Measurements from ENCODE around the gene MTERF4.
"Not testable (repeated sequence)": the region's sequence is repeated elsewhere in the genome, so short reads cannot be mapped to it uniquely, and the experiment has no call there.

MTERF4 gene

DNA sequence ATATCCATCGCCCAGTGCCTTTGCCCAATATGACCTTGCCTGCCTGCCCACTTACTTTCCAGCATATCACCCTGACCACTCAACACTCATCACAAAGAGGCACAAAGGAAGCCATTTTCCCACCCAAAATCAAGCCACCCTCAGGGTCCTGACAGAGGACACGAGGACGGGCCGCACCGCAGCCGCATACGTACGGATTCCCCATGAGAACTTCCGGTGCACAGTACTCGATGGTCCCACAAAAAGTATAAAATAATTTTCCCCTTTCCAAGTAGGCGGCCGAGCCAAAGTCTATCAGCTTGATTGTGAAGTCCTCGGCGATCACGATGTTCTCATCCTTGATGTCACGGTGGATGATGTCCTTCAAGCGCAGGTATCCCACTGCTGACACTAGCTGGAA lies 10.0 kb upstream of the MTERF4 start:
- no peak overlapping the region for H3K4me3 ChIP-seq (ENCODE audit: low read depth, low read length)

DNA sequence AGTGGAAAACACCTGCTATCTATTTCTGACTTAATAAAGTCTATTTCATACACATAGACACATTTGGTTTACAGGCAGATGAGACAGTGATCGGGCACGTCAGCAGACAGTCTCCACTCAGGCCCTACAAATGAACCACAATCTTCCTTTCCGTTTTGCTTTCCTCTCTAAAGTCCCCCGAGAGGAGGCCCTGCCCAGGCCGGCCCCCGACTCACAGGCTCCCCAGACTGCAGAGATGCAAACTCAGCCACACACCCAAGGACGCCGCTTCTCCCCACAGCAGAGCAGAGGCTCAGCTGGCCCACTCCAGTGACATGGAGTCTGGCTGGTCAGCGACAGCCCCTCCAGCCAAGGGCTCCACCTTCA lies 9.3 kb upstream of the MTERF4 start:
- H3K4me3 ChIP-seq (ENCODE audit: low read depth, low read length), result no peak overlapping the region

GRCh38 chr2:241110607-241111439 lies 8.7 kb upstream of the MTERF4 start:
- no peak overlapping the region for H3K4me3 ChIP-seq (ENCODE audit: low read depth, low read length)

- H3K4me3 ChIP-seq (ENCODE audit: low read depth, low read length), result no peak overlapping the region
These were observed 8.1 kb upstream of the MTERF4 start for GRCh38 chr2:241110089-241110606.

DNA sequence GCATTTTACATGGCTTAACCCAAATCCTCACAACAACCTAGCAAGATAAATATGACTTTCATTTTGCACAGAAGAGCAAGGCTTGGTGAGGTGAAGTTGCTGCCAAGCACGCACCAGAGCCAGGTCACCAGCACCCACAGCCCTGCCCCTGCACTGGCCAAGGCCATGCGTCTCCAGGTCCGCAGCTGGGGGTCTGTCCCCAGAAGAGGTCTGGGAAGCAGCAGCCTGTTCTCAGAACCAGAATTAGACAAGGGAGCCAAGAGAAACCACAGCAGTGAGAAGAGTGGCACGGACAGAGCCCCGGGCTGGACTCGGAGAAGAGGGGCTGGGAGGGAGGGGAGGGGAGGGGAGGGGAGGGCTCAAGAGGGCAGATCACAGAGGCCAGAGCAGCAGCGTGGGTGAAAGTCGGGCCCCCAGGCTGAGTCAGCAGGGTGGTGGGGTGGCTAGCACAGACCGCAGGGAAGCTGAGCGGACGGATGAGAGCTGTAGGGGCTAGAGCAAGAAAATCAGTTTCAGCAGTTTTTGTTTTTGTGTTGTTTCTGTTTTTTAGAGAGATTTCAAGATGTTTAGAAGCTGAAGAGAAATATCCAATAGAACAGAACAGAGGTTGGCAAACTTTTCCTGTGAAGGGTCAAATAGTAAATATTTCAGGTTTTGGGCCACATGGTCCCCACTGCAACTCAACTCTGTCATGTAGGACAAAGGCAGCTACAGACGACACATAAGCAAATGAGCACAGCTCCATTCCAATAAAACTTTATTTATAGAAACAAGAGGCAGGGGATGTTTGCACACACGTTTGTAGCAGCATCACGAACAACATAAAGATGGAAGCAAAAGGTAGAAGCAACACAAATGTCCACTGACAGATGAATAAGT lies 7.4 kb upstream of the MTERF4 start:
- H3K4me3 ChIP-seq (ENCODE audit: low read depth, low read length), result no peak overlapping the region

- no peak overlapping the region for H3K4me3 ChIP-seq (ENCODE audit: low read depth, low read length)
These were observed 6.5 kb upstream of the MTERF4 start for GRCh38 chr2:241108271-241109209.

DNA sequence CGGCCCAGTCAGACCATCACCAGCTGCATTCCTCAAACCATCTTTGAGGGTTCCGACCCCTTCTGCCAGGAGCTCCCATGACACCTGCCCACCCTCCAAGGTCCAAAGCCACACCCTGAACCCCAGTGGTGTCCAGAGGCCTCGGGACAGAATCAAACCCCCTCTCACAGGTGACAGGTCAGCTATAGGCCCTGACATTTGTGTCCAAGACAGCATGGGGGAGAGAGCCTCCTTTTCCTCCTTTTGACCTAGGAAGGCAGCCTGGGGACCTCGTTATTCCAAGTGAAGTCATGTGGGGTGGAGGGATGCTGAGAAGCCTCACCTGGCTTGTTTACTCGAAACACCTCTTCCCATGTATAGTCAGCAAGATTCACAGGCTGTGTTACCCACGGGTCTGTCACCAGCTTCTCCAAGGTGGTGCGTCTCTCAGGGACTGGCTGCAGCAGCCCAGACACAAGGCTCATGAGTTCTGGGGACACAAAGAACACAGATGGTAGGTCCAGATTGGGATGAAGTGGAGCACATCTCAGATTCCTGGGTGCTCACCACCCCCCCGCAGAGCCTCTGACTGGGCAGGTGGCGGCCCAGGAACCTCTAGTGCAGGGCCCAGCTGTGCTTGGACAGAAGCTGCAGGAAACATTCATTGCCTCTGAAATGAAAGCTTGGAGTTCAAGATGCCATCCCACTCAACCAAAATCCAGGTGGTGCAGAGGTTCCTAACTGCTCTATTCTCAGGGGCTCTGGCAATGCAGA lies 5.1 kb upstream of the MTERF4 start:
- H3K4me3 ChIP-seq (ENCODE audit: low read depth, low read length), result no peak overlapping the region

DNA sequence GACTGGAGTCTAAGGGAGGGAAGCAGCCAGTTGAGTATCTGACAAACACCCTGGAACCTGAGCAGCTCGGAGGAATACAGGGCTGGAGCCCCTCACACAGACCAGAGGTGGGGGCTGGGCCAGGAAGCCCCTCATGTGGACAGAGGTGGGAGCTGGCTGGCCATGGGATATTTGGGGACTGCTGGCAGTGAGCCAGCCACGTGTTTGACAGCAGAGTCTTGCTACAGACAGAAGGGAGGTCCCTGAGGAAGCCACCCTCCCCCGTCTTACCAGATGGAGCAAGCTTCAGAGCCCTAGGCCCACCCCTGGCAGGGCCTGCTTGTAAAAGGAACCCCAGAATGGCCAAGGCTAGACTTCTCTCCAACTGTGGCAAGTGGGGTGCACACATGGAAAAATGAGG lies 3.6 kb upstream of the MTERF4 start:
- no peak overlapping the region for H3K4me3 ChIP-seq (ENCODE audit: low read depth, low read length)

DNA sequence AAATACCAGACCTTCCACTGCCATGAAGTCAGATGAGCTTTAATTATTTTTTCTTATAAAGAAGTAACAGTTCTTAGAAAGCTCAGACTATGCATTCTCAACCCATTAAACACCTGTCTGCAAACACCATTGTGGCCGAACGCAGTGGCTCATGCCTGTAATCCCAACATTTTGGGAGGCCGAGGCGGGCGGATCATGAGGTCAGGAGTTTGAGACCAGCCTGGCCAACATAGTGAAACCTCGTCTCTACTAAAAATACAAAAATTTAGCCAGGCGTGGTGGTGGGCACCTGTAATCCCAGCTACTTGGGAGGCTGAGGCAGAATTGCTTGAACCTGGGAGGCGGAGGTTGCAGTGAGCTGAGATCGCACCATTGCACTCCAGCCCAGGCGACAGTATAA lies 2.5 kb upstream of the MTERF4 start:
- H3K4me3 ChIP-seq (ENCODE audit: low read depth, low read length), result not testable (repeated sequence)

DNA sequence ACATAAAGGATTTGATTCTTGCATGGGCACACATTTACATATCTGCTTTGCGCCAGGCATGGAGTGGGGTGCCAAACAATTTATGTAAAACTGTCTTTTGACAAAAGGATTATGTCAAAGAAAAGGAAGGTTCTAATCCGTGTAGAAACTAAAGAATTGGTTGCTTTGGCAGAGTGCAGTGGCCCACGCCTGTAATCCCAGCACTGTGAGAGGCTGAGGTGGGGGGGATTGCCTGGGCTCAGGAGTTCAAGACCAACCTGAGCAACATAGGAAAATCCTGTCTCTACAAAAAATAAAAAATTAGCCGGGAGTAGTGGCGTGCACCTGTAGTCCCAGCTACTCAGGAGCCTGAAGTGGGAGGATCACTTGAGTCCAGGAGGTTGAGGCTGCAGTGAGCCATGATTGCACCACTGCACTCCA lies 1.1 kb upstream of the MTERF4 start:
- peak overlapping the region; percentile 91 for H3K4me3 ChIP-seq (ENCODE audit: low read depth, low read length)

DNA sequence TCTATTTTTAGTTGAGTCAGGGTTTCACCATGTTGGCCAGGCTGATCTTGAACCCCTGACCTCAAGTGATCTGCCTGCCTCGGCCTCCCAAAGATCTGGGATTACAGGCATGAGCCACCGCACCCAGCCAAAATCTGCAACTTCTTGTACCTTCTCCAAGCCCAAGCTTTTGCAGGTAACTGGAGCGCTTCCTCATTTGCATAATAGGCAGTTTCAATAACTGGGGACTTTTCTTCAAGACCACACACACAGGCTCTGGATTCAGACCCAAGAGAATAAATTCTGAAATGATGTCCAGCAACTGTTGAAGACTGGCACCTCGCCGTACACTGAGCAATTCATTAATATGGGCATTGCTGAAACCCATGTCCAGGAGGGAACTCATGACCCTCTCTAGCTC lies 2.8 kb downstream of the MTERF4 start:
- no peak overlapping the region for H3K4me3 ChIP-seq (ENCODE audit: low read depth, low read length)

GRCh38 chr2:241096979-241097378 lies 5.1 kb downstream of the MTERF4 start:
- H3K4me3 ChIP-seq (ENCODE audit: low read depth, low read length), result no peak overlapping the region

DNA sequence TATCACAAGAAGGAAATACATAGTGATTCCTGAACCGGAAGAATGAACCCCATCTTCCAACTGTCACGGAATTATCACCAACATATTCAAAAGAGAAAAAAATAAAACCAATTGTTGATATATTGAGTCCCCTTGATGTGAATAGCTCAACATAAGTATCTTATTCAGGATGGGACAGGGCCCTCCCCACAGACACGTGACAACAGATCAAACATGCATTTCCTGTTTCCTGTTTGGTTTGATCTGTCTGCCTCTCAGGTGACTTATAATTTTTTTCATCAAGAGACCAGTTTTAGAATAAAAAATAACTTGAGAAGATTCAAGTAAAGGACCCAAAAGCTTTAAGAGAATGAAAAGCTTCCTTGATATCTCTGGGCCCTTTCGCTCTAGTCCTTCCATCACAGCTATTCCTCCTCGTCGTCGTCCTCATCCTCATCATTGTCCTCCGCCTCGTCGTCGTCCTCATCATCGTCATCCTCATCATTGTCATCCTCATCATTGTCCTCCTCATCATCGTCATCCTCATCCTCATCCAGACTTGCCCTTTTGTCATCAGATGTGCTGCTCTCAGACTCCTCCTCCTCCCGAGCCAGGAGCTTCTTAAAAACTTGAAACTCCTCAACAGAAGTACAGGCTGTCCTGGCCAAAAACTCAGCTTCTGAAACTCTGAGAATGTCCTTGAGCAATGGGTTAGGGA lies 6.3 kb downstream of the MTERF4 start:
- H3K4me3 ChIP-seq (ENCODE audit: low read depth, low read length), result no peak overlapping the region

- H3K4me3 ChIP-seq (ENCODE audit: low read depth, low read length), result no peak overlapping the region
These were observed 7.1 kb downstream of the MTERF4 start for GRCh38 chr2:241094924-241095420.

DNA sequence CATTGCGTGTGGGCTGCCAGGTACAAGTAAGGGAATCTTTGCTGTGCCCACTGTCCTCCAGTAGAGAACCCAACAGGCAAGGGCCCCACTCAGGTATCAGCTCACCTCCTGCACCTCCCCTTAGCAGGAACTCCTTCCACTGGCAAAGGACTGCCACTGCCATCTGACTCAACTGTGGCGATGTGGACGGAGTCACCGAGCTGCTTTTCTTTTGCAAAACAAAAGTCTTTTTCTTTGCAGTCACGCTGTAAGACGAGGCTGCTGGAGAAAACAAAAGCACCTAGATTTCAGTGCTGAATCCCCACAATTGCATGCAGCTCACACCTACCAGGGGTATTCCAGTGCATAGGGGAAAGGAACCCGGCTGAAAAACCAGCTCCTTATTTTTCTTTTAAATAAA lies 7.9 kb downstream of the MTERF4 start:
- H3K4me3 ChIP-seq (ENCODE audit: low read depth, low read length), result no peak overlapping the region

DNA sequence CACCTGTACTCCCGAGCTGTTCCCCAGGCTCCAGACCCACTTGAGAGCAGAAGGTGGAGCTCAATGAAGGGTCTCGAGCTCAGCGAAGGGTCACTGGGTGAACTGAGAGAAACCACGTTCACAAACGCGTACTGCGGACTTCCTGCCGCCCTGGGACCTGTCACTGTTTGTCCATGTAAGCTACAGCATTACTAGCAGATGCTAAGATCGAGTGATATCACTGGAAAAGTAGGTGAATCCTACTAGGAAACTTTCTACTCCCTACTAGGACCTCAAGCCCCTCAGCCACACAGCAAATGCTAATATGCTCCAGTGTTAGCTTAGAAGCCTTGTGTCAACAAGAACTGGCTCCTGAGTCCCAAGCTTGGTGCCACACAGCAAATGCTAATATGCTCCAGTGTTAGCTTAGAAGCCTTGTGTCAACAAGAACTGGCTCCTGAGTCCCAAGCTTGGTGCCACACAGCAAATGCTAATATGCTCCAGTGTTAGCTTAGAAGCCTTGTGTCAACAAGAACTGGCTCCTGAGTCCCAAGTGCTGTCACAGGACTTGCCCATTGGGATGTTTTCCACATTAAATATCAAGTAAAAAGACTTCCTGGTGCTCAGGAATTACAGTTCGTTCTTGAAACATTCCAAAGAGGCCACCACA lies 8.8 kb downstream of the MTERF4 start:
- not testable (repeated sequence) for H3K4me3 ChIP-seq (ENCODE audit: low read depth, low read length)

DNA sequence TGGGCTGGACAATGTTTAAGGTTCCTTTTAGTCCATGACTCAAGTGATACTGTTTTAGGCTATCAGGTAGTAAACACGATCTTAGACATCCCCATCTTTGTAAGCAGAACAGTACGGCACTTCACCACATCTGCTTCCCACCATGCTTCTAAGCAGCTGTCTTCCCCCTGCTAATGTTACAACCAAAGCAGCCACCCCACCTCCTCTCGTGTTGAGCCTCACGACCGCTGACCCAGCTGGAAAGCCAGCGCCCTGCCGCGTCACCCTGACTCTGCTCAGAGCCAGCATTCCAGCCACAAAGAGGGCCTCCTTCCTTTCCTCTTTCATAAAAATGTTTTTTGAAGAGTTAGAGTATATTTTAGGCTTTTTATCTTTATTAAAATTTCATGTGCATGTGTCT lies 9.4 kb downstream of the MTERF4 start:
- no peak overlapping the region for H3K4me3 ChIP-seq (ENCODE audit: low read depth, low read length)

DNA sequence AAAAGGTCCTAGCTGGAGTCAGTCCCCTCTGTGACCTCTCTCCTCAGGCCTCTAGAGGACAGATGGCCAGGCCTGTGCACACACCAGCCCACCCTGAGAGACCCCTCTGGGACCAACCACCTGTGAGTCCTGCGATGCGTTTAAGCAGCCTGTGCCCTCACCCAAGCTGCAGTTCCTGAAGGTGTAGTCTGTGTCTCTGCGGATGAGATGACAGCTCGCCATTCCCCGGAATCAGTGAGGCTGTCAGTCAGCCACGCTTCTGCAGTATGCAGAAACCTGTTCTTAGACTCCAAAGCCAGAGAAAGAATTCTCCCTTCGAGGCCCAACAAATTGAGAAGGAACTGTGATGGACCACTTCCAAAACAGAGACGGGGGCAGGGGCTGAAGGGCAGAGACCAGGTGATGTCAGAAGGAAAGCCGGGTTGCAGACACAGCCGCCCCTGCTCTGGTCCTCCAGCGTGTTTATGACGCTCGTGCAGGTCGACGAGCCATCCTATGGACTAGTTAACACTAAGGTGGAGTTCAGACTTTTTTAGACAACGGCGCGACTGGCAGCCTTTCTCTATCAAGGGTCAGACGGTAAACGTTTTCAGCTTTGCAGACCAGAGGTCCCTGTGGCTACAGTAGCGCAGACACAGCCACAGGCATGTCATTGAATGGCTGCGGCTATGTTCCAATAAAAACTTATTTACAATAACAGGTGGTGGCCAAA lies 10.2 kb downstream of the MTERF4 start:
- no peak overlapping the region for H3K4me3 ChIP-seq (ENCODE audit: low read depth, low read length)
